ENCODE measurements around the gene TRAM2. TPM values are rescaled to one million over a fixed set of nuclear protein-coding genes. Genes with fewer than 3 reads are reported as not detected.

TRAM2 gene
- total RNA-seq, 1 donor from 2014 or later, result 2.1 TPM

DNA sequence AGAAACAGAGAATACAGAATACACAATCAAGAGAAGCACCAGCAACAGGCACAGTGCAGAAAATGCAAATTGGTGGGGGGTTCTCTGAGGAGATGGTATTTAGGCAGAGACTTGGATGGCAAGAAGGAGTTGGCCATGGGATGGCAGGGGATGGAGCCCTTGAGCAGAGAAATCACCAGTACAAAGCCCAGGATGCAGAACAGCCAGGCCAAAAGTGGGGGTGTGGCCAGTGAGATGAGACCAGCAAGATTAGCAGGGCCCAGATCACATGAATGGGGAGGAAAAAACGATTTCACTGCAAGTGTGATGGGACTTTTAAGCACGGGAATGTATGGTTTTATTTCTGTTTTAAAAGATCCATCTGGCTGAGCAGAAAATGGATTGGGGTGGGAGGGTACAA is 63.4 kb downstream of the TRAM2 start:
- intact Hi-C loops (cut with micrococcal nuclease), result no loop called here
- no peaks in the 10 kb centered on the region for H3K27me3 Mint-ChIP-seq (ENCODE audit: insufficient read depth)
- DNase-seq (ENCODE audit: low spot score), result no peak
- H3K36me3 Mint-ChIP-seq (ENCODE audit: low read depth), result peaks cover 13% of the 10 kb centered on the region
- H3K9me3 Mint-ChIP-seq, result no peaks in the 10 kb centered on the region
- peaks cover 43% of the 10 kb centered on the region for H3K4me1 Mint-ChIP-seq (ENCODE audit: low read depth)
- no peak overlapping the region for H3K4me3 Mint-ChIP-seq
- no peak overlapping the region for H3K27ac Mint-ChIP-seq

DNA sequence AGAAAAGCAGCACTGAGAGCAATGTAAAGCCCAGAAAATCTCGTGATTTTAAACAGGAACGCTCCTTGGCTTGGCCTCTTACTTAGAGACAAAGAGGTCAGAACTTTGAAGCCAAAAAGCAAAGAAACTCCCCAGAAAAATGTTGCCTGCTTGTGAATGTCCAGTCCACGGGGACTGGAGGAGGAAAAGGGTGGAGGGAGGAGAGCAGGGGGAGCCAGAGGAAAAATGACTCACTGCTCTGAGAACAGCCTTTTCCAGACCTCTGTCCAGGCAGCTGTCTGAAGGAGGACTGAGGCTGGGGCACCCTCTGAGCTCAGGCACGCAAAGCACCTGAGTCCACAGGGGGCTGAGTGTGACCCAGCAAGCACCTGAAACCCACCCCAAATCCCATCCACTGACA is 64.7 kb downstream of the TRAM2 start:
- intact Hi-C loops (cut with micrococcal nuclease), result no loop called here
- Mint-ChIP-seq H3K27me3 (ENCODE audit: insufficient read depth) (no peaks in the 10 kb centered on the region), H3K4me1 (ENCODE audit: low read depth) (peaks cover 30% of the 10 kb centered on the region), H3K27ac (no peak overlapping the region), H3K4me3 (no peak overlapping the region), H3K36me3 (ENCODE audit: low read depth) (peaks cover 15% of the 10 kb centered on the region), H3K9me3 (no peaks in the 10 kb centered on the region)
- no peak for DNase-seq (ENCODE audit: low spot score)

DNA sequence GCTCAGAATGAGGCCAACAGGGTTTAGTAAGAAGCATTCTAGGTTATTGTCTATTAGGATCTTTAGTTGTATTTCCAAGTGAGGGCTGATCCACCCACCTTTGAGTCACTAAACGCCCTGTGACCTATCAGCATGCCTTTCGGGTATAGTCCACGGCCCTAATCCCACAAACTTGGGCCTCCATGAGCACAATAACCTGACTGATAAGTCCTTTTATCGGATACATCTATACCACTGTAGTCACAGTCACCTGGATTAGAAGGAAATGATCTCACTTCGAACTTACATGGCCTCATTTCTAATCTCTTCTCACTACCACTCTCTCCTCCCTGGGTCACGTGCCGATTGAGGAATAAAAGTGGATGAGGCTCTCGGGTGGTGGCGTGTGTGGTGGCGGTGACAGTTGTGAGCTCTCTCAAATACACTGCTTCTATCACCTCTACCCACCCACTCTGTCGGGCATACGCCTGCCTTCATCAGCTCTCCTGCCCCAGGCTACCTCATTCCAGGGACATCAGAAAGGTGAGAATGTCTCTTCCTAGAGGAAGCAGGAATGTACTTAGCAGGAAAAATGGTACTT is 65.2 kb downstream of the TRAM2 start:
- Mint-ChIP-seq H3K36me3 (ENCODE audit: low read depth) (peaks cover 15% of the 10 kb centered on the region), H3K4me1 (ENCODE audit: low read depth) (peaks cover 25% of the 10 kb centered on the region), H3K27me3 (ENCODE audit: insufficient read depth) (no peaks in the 10 kb centered on the region)

GRCh38 chr6:52511163-52511562 is 65.7 kb downstream of the TRAM2 start:
- Mint-ChIP-seq H3K27ac (no peak overlapping the region), H3K36me3 (ENCODE audit: low read depth) (peaks cover 15% of the 10 kb centered on the region), H3K4me1 (ENCODE audit: low read depth) (peaks cover 20% of the 10 kb centered on the region), H3K27me3 (ENCODE audit: insufficient read depth) (no peaks in the 10 kb centered on the region), H3K9me3 (no peaks in the 10 kb centered on the region), H3K4me3 (no peak overlapping the region)
- intact Hi-C loops (cut with micrococcal nuclease), result no loop called here
- no peak for DNase-seq (ENCODE audit: low spot score)

More for the DNA sequence above, 65.2 kb downstream of the TRAM2 start:
- no peak for DNase-seq (ENCODE audit: low spot score)
- Mint-ChIP-seq H3K27ac (no peak overlapping the region), H3K4me3 (no peak overlapping the region), H3K9me3 (no peaks in the 10 kb centered on the region)
- intact Hi-C loops (cut with micrococcal nuclease), result no loop called here

DNA sequence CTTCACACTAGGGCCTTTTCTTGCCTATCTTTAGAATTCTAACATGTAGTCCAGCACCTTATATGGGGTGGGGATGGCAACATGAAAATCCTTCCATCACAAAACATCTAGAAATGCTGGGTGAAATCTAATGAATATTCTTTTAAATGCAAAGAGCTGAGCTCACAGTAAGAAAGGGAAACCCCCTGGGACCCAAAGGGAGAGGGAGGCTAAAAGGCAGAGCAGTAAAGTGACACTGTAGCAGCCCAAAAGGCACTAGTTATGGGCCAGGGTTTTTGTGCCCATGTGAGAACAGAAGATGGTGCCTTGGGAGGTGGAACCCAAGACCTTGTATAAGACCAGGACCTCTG is 66.7 kb downstream of the TRAM2 start:
- no peak for DNase-seq (ENCODE audit: low spot score)
- H3K27ac Mint-ChIP-seq, result no peak overlapping the region
- H3K36me3 Mint-ChIP-seq (ENCODE audit: low read depth), result peaks cover 14% of the 10 kb centered on the region
- H3K4me3 Mint-ChIP-seq, result no peak overlapping the region
- no peaks in the 10 kb centered on the region for H3K27me3 Mint-ChIP-seq (ENCODE audit: insufficient read depth)
- H3K4me1 Mint-ChIP-seq (ENCODE audit: low read depth), result peaks cover 10% of the 10 kb centered on the region
- intact Hi-C loops (cut with micrococcal nuclease), result no loop called here
- H3K9me3 Mint-ChIP-seq, result no peaks in the 10 kb centered on the region

- H3K27me3 Mint-ChIP-seq (ENCODE audit: insufficient read depth), result no peaks in the 10 kb centered on the region
Measured at GRCh38 chr6:52509281-52510212, 67.3 kb downstream of the TRAM2 start.

DNA sequence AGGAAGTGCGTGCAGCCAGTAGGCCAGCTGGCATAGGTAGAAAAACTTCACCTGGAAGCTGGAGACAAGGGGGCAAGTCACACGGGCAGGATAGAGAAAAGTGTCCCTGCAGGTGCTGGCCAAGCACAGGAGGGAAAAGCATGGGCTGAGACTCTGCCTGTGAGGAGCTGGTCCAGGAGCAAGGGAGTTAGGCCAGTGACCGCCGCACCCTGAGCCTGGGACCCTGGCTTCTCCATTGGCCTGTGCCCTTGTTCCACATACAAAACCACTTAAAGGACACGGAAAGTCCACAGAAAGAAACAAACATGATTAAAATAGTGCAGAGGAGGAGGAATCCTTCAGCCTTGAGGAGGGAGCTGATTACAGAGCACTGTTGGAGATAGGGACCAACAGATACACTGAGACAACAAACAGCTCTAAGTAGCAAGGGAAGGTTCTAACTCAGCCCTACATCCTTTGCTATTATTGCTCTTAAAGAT is 68.6 kb downstream of the TRAM2 start:
- no peaks in the 10 kb centered on the region for H3K9me3 Mint-ChIP-seq
- intact Hi-C loops (cut with micrococcal nuclease), result no loop called here
- no peak for DNase-seq (ENCODE audit: low spot score)
- no peak overlapping the region for H3K4me3 Mint-ChIP-seq
- H3K4me1 Mint-ChIP-seq (ENCODE audit: low read depth), result no peaks in the 10 kb centered on the region
- peaks cover 5% of the 10 kb centered on the region for H3K36me3 Mint-ChIP-seq (ENCODE audit: low read depth)
- H3K27ac Mint-ChIP-seq, result no peak overlapping the region
- no peaks in the 10 kb centered on the region for H3K27me3 Mint-ChIP-seq (ENCODE audit: insufficient read depth)

More at GRCh38 chr6:52509281-52510212, 67.3 kb downstream of the TRAM2 start:
- Mint-ChIP-seq H3K36me3 (ENCODE audit: low read depth) (peaks cover 7% of the 10 kb centered on the region), H3K4me1 (ENCODE audit: low read depth) (peaks cover 4% of the 10 kb centered on the region), H3K27ac (no peak overlapping the region), H3K9me3 (no peaks in the 10 kb centered on the region), H3K4me3 (no peak overlapping the region)
- intact Hi-C loops (cut with micrococcal nuclease), result no loop called here
- DNase-seq (ENCODE audit: low spot score), result no peak

DNA sequence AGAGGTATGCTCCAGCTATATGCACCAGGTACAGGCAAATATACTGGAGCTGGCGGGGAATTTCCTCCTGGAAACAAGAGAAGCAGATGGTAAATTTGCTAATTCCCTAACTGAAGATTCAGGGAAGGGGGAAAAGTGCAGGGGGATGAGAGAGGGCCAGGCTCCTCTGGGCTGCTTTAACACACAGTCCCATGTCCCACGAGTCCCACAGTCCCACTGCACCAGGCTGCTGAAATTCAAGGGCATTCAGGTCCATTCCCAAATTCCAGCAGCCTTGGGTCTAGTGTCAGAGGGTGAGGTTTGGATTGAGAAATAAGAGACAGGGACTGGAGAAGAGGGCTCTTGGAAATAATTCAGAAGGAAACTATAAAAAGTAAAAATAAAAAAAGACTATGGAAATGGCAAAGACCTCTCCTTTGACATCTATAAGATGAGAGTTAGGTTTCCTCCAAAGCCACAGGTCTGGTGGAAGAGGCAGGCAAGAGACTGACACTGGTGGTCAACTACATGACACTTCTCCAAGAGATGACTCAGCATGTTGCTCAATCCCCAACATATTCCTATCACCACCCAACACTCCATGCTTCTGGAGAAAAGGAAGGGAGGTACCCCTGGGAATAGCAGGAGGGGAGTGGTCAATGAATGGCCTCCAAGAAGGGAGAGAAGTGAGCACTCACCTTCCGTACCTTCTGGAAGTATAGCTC is 69.2 kb downstream of the TRAM2 start:
- Mint-ChIP-seq H3K36me3 (ENCODE audit: low read depth) (peaks cover 5% of the 10 kb centered on the region), H3K4me3 (no peak overlapping the region), H3K27me3 (ENCODE audit: insufficient read depth) (no peaks in the 10 kb centered on the region), H3K4me1 (ENCODE audit: low read depth) (no peaks in the 10 kb centered on the region), H3K9me3 (no peaks in the 10 kb centered on the region), H3K27ac (no peak overlapping the region)
- intact Hi-C loops (cut with micrococcal nuclease), result no loop called here
- DNase-seq (ENCODE audit: low spot score), result no peak

GRCh38 chr6:52506476-52506875 is 70.4 kb downstream of the TRAM2 start:
- peaks cover 5% of the 10 kb centered on the region for H3K36me3 Mint-ChIP-seq (ENCODE audit: low read depth)
- no peaks in the 10 kb centered on the region for H3K27me3 Mint-ChIP-seq (ENCODE audit: insufficient read depth)
- H3K9me3 Mint-ChIP-seq, result no peaks in the 10 kb centered on the region
- no peak overlapping the region for H3K4me3 Mint-ChIP-seq
- DNase-seq (ENCODE audit: low spot score), result no peak
- no peak overlapping the region for H3K27ac Mint-ChIP-seq
- H3K4me1 Mint-ChIP-seq (ENCODE audit: low read depth), result no peaks in the 10 kb centered on the region
- intact Hi-C loops (cut with micrococcal nuclease), result no loop called here

DNA sequence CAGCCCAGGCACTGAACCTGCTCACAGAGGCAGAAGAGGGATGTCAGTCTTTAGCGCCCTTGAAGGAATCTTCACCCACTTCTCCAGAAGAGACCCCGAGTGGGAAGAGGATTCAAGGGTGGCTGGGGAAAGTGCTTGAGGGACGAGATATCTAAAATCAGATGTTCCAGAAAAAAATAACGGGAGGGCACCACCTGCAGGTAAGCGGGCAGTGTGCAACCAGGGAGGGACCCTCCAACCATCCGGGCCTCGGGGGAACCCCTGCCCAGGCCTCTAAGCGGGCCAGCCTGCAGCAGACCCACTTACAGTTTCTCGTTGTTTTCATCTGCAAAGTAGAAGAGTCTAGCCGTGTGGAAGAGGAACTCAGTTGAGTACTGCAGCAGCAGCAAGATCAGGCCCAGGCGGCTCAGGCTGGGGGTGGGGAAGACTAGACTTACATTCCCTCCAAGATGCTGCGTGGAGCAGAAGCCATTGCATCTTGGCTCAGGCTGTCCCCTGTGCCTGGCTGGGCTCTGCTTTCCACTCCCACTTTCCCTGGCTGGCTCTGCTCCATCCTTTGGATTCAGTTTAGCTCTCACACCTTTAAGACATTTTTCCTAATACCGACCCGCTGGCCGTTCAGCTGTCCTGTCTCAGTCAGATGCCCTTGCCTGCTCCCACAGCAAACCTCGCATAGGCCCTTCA is 71.0 kb downstream of the TRAM2 start:
- H3K4me3 Mint-ChIP-seq, result no peak overlapping the region
- H3K36me3 Mint-ChIP-seq (ENCODE audit: low read depth), result peaks cover 5% of the 10 kb centered on the region
- intact Hi-C loops (cut with micrococcal nuclease), result no loop called here

DNA sequence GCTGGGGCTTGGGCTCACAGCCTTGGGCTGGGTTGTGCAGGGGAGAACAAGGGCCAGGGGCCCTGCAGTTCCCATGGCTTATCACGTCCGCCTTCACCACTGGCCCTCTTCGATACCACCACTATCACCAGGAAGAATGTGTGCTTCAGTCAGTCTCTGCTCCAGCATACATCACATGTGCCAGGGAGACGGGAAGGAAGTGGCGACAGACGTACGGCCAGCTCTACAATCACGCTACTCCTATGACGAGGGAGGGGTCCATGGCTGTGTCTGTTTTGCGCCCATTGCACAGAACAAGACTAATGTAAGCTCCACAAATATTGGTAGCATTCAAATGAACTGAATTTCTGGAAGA is 72.1 kb downstream of the TRAM2 start:
- H3K27me3 Mint-ChIP-seq (ENCODE audit: insufficient read depth), result no peaks in the 10 kb centered on the region
- no peaks in the 10 kb centered on the region for H3K4me1 Mint-ChIP-seq (ENCODE audit: low read depth)
- no peak overlapping the region for H3K27ac Mint-ChIP-seq
- H3K4me3 Mint-ChIP-seq, result no peak overlapping the region
- intact Hi-C loops (cut with micrococcal nuclease), result no loop called here
- H3K9me3 Mint-ChIP-seq, result no peaks in the 10 kb centered on the region
- no peak for DNase-seq (ENCODE audit: low spot score)
- peaks cover 2% of the 10 kb centered on the region for H3K36me3 Mint-ChIP-seq (ENCODE audit: low read depth)

More for the DNA sequence above, 71.0 kb downstream of the TRAM2 start:
- H3K27ac Mint-ChIP-seq, result no peak overlapping the region
- no peak for DNase-seq (ENCODE audit: low spot score)
- H3K9me3 Mint-ChIP-seq, result no peaks in the 10 kb centered on the region
- H3K27me3 Mint-ChIP-seq (ENCODE audit: insufficient read depth), result no peaks in the 10 kb centered on the region
- no peaks in the 10 kb centered on the region for H3K4me1 Mint-ChIP-seq (ENCODE audit: low read depth)

GRCh38 chr6:52503851-52504781 is 72.7 kb downstream of the TRAM2 start:
- Mint-ChIP-seq H3K27ac (no peak overlapping the region), H3K4me3 (no peak overlapping the region), H3K27me3 (ENCODE audit: insufficient read depth) (no peaks in the 10 kb centered on the region), H3K36me3 (ENCODE audit: low read depth) (peaks cover 2% of the 10 kb centered on the region), H3K4me1 (ENCODE audit: low read depth) (no peaks in the 10 kb centered on the region), H3K9me3 (no peaks in the 10 kb centered on the region)
- DNase-seq (ENCODE audit: low spot score), result no peak
- intact Hi-C loops (cut with micrococcal nuclease), result no loop called here

All from activated T-helper 1 cell treated with anti-CD3 and anti-CD28 coated beads, Interleukin-12 subunit alpha, Interleukin-12 subunit beta, Interleukin-2, Interleukin-4 antibody, amounts not matched to agents 30 ng/mL and 10 ng/mL and 1 ng/mL, durations not matched to agents 14 hours and 24 hours and 36 hours (primary cell).